HUDEP-2 (cell line): Measurements from ENCODE around the gene SLX9.

Experiments
- DNase-seq, 76 experiments: peaks; one replicate each; lab custom pipeline; 2025; ENCODE audit not compliant: unreplicated experiment in 76 of 76; lab: John Stamatoyannopoulos, UW

Gene SLX9

DNA sequence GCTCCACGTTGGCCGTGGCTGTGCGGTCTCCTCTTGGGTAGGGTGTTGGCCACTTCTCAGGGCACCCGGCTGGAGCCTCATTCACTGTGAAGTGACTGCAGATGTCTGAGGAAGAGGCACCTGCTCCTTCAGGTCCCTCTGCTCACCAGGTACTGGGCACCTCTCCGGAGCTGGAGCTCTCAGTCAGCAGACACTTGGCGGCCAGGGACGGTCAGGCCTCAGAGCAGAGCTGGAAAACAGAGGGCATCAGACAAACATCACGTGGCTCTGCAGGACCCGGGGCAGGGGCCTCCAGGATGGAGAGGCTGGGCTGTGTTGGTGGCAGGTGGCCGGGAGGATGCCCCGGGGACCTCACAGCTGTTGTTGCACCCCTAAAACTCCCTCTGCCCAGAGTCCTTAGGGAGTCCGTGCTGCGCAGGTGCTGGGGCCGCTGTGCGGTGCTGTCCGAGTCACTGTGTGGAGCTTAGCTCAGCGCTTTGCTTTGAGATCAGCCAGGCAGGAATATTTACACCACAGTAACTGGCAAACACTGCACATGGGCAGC is 59.7 kb downstream of the SLX9 start:
- DNase-seq = no peak

DNA sequence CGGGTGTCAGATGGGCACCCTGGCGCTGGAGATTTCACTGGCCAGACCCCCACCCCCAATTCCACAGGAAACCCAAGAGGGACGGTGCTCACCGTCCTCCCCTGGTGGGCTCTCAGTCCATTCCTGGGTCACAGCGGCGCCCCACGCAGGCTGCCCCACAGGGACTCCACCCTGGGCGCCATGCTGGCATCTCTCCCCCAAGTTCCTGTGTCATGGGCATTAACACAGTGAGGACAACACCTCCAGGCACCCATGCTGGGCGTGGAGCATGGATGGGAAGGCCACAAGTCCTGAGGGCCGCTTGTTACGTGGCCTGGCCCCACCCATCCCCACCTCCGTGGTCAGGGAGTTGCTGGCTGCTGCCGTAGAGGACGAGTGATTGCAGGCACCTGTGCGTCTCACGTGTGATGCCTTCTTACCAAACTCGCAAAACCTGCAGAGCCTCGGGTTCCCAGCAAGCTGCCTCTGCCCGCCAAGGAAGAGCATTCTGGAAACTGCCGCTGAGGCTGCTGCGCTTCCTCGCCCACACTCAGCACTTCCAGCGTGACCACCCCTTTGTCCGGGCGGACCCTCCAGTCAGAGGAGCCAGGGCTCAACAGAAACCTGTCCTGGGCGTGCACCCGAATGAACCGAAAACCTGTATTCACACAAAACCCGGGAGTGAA is 60.3 kb downstream of the SLX9 start:
- no peak for DNase-seq

DNA sequence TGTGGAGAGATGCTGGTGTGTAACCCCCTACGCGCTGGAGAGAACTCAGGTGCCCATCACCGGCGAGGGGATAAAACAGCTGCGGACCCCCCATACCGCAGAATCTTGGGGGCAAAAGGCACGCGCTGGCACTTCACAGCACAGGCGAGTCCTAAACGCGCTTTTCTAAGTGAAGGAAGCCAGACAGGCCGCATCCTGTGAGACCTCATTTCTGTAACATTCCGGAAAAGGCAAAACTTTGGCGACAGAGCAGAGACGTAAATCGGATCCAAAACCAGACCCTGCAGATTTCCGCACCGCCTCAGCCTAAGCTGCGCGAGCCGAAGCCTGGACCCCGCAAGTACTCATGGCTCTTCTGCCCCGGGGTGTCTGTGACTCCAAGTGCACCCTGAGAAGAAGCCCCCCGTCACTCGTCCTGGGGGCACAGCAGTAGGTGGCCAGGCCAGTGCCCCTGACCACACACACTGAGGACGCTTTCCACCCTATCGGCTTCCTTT is 60.9 kb downstream of the SLX9 start:
- no peak for DNase-seq

DNA sequence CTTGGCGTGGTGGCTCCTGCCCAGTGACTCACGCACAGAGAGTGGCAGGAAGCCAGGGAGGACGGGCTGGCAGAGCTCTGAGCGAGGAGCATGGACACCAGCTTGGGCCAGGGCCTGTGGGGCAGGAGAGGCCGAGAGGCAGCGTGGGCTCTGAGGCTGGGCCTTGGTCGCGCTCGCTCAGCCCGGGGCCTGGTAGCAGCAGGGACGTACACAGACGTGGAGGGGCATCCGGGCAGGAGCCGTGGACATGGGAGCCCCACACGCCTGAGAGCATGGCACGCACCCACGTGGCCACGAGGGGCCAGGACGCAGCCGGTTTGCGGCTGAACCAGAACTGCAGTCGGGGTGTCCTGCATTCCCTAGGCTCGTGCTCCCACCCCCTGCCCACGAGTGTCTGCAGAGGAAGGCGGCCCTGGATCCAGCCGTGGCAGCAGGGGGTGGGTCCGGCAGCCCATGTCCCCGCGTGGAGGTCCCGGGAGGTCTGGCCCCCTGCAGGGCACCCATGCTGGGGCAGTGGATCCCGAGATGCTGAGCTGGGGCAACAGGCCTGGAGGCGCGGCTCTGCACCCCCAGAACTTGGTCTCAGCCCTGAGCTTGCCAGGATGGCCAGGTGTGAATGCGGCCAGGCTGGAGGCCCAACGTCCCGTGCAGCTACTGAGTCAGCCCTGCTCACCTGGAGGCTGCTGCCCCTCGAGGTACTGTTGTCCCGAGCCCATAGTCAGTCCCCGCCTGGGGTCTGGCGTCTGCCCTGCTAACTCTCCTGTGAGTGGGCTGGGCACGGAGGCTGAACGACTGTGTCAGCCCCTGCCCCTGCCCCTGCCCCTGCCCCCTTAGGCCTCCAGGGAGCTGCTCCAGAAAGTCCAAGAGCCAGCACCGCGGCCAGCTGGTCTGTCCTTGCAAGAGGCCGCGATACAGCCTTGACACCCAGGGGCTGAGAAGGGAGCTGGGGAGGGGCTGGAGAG is 61.6 kb downstream of the SLX9 start:
- peak in 14 of 76 experiments; percentile 11 to 52 (median 23) for DNase-seq

DNA sequence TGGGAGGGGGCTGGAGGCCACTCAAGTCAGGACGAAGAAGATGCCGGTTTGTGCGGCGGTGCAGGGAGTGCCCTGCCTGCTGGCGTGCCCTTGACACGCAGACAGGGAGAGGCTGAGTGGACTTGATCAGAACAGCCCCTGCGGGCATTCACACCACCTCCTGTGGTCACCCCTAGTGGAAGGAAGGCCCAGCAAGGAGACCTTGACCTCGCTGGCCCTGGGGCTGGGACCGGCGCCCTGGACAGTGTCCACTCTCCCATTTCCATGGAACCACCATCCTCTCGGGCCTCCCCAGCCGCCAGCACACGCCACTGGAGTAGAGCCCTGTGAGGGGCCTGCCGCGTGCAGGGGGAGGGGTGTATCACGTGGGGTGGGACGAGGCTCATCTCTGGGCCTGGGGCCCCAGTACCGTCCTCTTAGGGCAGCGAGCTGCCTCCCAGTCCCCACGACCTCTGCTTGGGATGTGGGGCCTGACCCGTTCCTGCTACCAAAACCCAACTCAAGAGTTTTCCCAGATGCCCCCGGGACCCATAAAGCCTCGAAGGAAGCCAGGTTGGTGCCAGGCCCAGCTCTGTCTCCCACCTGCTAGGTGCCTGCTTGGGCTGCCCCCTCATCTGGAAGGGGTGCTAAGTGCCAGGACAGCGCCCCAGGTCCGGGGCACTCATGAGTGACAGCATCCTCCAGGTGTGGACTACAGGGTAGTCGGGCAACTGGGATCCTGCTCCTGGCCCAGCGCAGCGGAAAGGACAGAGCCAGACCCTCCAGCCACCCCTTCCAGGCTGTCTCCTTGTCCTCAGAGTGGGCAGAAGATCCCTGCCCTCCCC is 62.8 kb downstream of the SLX9 start:
- no peak for DNase-seq

DNA sequence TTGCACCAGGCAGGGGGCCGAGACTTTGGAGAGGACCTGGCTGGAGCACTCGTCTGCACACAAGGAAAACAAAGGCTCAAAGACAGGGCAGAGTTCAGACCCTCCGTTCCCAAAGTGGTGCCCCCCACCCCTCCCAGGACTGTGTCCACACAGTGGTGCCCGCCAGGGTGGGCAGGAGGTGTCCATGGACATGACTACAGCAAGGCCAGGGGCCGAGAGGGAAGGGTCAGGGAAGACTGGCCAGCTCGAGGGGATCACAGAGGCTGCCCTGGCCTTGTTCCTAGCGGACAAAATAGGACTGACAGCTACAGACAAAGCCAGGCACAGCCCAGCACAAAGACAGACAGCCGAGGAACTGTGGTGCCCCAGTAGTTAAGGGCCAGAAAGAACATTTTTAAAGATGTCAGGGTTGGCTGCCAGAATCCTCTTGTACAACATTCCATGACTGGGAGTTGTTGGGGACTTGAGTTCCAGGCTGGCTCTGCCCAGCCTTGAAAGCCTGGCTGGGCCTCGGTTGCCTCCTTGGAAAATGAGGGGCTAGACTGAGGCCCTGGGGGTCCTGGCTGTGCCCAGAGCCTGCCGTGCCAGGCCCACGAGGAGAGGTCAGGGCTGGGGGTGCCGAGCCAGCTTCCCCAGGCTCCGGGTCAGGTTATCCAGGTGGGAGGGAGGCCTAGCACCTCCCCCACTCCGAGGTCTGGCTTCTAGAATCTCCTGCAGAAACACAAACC is 63.7 kb downstream of the SLX9 start:
- DNase-seq = no peak

DNA sequence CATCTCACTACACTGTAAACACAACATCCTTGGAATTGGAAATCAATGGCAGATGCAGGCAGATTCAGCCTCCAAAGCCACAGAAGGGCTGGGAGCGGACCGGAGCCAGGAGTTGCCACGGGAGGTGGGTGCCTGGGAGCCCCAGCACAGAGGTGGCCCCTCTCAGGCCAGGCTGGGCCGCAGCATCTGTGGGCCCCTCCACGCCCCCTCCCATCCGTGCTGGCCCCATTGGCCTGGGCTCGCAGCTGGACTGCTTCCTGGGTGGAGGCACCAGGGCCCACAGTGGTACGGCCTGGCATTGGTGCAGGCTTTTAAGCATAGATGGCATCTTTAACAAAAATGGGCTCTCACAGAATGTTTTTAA is 64.2 kb downstream of the SLX9 start:
- DNase-seq = no peak

DNA sequence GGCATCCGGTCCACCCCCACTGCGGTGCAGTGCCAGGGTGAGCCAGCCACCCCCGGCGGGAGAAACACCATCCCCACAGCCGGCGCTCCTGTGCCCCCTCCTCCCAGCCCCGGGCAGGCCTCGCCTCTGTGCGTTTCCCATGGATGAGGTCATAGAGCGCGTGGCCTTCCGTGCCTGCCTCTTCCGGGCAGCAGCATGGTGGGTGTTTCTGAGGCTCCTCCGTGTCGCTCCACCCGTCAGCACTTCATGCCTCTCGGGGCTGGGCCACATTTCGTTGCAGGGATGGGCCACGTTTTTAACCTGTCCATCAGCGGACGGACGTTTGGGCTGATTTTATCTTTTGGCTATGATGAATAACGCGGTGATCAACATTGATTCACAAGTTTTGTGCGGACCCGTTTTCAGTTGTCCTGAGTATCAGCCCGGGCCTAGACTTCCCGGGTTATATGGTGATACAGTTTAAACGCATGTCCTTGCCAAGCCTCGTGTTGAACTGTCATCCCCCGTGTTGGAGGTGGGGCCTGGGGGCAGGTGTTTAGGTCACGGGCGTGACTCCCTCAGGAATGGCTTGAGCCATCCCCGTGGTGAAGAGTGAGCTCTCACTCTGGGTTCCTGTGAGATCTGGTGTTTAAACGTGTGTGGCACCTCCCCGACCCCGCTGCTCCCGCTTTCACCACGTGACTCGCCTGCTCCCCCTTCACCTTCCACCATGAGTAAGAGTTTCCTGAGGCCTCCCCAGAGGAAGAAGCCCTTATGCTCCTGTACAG is 64.8 kb downstream of the SLX9 start:
- peak in 2 of 76 experiments; percentile 11 to 25 for DNase-seq

DNA sequence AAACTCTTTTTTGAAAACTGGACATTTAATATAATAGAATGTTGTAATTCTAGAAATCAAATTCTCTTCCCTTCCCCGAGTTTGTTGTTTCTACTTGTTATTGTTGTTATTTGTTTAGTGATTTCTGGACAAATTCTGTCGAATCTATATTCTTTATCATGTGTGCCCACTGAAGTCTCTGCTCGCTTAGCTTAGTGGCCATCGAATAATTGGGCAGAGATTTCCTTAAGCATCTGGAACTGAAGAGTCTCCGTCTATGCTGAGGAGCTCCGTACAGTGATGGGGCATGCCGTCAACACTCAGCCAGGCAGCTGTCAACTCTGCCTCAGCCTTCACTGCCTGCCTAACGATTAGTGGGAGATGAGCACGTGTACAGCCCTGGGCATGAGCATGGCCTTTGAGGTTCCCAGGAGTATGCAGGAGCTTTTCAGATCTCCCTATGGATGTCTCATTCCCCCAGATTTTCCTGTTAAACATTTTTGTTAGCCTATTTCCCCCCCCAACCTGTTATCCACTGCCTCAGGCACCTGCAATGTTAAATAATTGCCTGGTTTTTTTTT is 66.8 kb downstream of the SLX9 start:
- no peak for DNase-seq

DNA sequence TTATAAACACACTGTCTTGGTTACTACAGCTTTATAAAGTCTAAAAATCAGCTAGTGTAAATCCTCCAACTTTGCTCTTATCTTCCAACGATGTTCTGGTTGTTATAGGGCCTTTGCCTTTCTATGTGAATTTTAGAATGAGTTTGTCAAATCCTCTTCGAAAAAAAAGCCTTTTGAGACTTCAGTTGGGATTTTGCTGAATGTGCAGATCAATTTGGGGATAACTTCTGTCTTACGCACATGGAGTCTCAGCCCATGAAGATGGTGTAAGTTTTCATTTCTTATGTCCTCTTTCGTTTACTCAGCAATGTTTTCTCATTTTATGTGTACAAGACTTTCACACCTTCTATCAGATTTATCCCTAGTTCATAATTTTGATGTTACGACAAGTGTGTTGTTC is 69.8 kb downstream of the SLX9 start:
- no peak for DNase-seq

DNA sequence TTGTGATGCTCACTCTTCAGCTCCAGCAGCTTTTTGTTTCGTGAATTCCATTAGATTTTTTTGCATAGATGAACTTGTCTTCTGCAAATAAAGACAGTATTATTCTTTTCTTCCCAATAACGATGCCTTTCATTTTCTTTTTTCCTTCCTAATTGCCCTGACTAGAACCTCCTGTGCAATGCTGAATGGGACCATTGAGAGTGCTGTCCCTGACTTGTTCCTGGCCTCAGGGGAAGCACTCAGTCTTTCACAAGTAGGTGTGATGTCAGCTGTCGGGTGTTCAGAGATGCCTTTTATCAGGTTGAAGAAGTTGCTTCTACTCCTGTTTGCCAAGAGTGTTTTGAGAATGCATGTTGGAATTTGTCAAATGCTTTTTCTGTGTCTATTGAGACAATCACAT is 70.3 kb downstream of the SLX9 start:
- DNase-seq = no peak

DNA sequence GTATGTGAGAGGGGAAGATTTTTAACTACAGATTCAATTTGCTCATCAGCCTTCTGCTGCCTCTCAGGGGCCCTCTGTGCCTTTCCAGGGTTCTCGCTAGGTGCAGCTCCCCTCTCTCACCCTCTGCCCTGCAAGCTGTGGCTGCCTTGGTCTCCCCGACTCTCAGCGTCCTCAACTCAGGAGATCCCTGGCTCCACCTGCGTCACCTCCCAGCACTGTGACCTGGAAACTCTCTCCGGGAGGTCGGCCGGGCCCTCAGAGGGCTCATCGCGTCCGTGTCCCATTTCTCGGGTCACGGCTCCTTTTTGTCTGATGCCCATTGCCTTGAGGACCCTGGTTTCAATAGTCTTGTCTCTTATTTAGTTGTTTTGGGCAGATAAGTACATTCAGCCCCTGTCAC is 71.0 kb downstream of the SLX9 start:
- no peak for DNase-seq

DNA sequence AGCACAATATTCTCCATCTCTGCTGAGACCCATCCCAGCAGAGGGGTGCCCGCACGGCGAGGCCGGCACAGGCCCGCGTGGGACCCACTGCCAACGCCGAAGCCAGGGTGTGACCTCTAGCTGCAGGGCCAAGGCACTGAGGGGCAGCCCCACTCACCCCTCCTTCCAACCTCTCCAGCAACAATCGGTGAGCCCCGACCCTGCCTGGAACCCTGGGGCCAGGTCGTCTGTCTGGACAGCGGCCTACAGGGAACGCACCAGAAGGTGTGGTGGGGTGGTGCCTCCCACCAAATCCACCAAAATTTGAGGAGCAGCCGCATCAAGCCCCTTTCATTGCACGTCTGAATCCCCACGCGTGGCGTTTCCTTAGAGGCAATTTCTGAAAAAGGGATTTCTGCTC is 71.6 kb downstream of the SLX9 start:
- no peak for DNase-seq

DNA sequence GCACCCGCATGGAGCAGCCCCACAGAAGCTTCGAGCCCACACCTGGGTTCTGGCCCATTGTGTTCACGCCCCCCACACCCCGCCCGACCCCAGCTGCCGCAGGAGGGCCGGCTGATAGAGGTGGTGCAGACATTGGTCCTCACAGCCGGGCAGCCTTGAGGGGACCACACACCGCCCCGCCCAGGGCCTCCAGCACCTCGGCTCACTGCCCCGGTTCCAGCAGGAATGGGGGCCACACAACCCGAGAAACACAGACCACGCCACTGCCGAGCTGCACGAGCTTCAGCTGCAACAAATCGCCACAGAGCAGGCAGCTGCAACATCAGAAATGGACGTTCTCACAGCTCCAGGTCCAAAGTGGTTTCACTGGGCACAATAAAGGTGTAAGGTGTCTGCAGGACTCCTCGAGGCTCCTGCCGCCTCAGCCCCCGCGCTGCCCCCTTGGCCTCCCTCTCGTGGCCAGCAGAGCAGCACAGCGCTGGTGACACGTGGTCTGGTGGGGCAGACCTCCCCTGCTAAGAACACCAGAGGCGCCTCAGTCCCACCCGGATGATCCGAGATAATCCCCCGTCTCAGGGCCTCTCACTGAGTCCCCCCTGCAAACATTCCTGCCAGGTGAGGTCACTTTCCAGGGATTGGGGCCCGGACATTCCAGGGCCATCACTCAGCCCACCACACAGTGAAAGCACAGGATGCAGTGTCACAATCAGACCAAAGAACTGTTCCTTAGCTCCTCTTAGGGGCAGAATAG is 72.3 kb downstream of the SLX9 start:
- no peak for DNase-seq

DNA sequence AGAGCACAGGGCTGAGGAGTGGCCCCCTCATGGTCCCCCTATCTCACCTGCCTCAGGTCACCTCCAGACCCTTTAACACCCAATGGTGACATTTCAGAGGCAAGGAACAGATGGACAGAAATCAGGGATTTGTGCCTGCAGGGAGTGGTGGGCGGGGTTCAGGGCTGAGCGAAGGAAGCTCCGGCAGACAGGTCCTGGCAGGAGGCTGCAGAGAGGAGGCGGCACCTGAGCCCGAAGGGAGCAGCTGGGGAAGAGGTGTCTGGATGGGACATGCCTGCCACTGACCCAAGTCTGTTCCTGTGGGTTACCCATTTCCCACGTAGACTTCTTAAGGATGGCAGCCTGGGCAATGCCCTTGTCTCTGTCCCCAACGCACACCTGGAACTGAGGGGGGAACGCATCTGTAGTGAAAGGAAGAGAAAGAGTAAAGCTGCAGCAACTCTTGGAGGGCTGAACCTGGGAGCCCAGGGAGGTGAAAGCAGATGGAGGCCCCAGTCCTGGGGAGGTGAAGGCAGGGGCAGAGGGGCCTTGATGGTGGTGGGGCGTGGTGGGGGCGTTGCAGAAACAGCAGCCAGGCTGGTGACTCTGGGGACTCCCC is 72.9 kb downstream of the SLX9 start:
- DNase-seq = no peak

DNA sequence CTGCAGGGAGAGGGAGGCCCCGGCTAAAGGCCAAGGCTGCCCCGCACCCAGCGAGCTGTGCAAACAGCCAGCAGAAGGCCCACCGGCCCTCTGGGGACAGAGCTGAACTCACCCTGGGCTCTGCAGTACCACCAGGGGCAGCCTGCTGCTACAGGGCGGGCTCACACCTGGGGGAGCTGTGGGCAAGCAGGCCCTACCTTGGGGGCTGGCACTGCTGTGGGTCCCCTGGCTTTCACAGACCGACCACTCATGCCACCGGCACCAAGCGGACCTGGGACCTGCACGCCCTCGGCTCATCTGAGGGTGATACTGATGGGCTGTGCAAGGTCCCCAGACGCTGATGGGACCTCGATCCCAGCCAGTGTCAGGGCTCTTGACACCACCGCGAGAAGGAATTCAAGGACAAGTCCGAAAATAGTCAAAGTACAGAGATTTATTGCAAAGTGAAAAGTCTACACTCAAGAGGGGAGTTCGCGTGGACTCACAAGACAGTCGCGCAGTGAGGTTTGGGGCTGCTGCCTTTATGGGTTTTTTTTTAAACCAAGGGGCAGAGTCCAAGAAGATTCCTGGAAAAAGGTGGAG is 73.5 kb downstream of the SLX9 start:
- DNase-seq = no peak

DNA sequence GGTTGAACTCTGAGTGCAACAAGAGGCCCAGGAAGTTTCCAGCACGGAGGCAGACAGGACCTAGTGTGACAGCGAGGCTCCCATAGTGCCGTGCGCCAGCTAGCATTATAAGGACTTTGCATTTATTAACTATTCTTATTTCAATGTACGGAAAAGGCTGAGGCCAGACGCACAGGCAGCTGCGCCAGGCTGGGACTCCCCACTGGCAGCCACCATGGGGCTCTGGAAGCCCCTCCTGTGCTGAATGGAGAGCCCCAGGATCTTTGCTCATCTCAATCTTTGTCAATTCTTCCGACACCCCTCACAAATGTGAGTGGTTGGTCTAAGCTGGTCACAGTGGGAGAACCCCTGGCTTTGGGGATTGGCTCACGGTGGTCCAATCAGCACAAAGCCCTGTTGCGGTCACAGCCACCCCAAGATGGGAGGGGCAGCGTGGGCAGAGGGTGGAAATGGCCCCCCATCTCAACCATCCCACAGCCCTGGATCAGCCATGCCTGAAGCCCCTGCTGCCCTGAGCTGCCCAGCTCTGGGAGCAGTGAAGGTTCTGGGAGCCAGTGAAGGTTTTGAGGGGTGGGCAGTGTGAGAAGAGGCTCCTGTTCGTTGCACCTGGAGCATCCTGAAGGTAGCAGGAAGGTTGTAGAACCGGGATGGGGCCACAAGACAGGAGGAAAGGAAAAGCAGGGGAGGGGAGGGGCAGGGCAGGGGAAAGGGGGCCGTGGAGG is 75.1 kb downstream of the SLX9 start:
- DNase-seq = no peak
